A673 (cell line): ENCODE measurements around the gene KLHDC8B. TPM values are rescaled to one million over a fixed set of nuclear protein-coding genes. Genes with fewer than 3 reads are reported as not detected.
"Not testable (repeated sequence)": the region's sequence is repeated elsewhere in the genome, so short reads cannot be mapped to it uniquely, and the experiment has no call there.

Experiments
- BruUV-seq: library from RNA; stranded (reverse); fragments of 400-500 nt; replicated peaks from 2 replicates; lab custom pipeline; 2021; lab: Mats Ljungman, UMichigan
- CTCF ChIA-PET: fragments of 300-600 bp; sonication (Branson Sonifier 250); formaldehyde crosslinking; loops from one replicate; lab custom pipeline; 2022; ENCODE audit warnings: antibody characterized with exemption; lab: Charles Lee
- POLR2A ChIA-PET: fragments of 300-600 bp; sonication (Branson Sonifier 250); formaldehyde crosslinking; loops from one replicate; lab custom pipeline; 2022; ENCODE audit warnings: antibody characterized with exemption; ENCODE audit not compliant: low non-redundant PET; lab: Charles Lee
- DNase-seq: peaks from one replicate; pipeline ENCODE4 v3.0.0-alpha.2; 2015; ENCODE audit warnings: low spot score
- H3K27ac ChIP-seq: fragments of 200-600 bp; sonication (generic); 2 replicates; pipeline ENCODE4 v1.5.1; 2016; ENCODE audit warnings: mixed run types, low read depth, mild to moderate bottlenecking, mixed read lengths, antibody characterized with exemption, low read length; ENCODE audit not compliant: poor library complexity, severe bottlenecking
- H3K27me3 ChIP-seq: fragments of 200-600 bp; sonication (generic); replicated peaks from 2 replicates; pipeline ENCODE4 v1.6.1; 2017; ENCODE audit warnings: mixed run types, low read depth, mild to moderate bottlenecking, mixed read lengths, antibody characterized with exemption, low read length; ENCODE audit not compliant: insufficient read depth, poor library complexity
- H3K36me3 ChIP-seq: fragments of 200-600 bp; sonication (generic); 2 replicates; pipeline ENCODE4 v1.6.1; 2016; ENCODE audit warnings: mixed run types, mild to moderate bottlenecking, mixed read lengths, antibody characterized with exemption, low read length; ENCODE audit not compliant: insufficient read depth, poor library complexity, severe bottlenecking
- H3K4me1 ChIP-seq: fragments of 200-600 bp; sonication (generic); 2 replicates; pipeline ENCODE4 v1.6.1; 2017; ENCODE audit warnings: mixed run types, mild to moderate bottlenecking, mixed read lengths, antibody characterized with exemption, low read length; ENCODE audit not compliant: insufficient read depth, poor library complexity, severe bottlenecking
- H3K4me3 ChIP-seq: fragments of 200-600 bp; sonication (generic); 2 replicates; pipeline ENCODE4 v1.5.1; 2016; ENCODE audit warnings: low read depth, mixed run types, mild to moderate bottlenecking, mixed read lengths, low read length; ENCODE audit not compliant: poor library complexity, severe bottlenecking
- H3K9me3 ChIP-seq: fragments of 200-600 bp; sonication (generic); 2 replicates; pipeline ENCODE4 v1.6.1; 2016; ENCODE audit warnings: mixed run types, low read depth, mild to moderate bottlenecking, mixed read lengths, antibody characterized with exemption, low read length; ENCODE audit not compliant: poor library complexity, severe bottlenecking
- EZH2 ChIP-seq: fragments of 200-600 bp; sonication (generic); IDR thresholded peaks from 2 replicates; pipeline ENCODE4 v1.6.1; 2017; ENCODE audit warnings: borderline replicate concordance, low read depth, mild to moderate bottlenecking, mixed read lengths, antibody characterized with exemption, low read length; ENCODE audit not compliant: poor library complexity, severe bottlenecking
- intact Hi-C: fragments of 100-400 bp; cut with micrococcal nuclease; formaldehyde crosslinking; loops from one replicate; pipeline ENCODE4 v1.10.0; 2022; ENCODE audit not compliant: unreplicated experiment
- total RNA-seq: library from RNA; stranded (reverse); gene quantifications from 2 replicates; pipeline ENCODE4 v1.2.3, GENCODE V29; 2021
- TF ChIP-seq, protein P1 (sequence below): fragments of 300-800, 200-600 bp; sonication (generic); conservative IDR thresholded peaks from 2 replicates; pipeline ENCODE4 v1.5.1; 2017; ENCODE audit warnings: low read depth, mild to moderate bottlenecking, antibody characterized with exemption, low read length, moderate library complexity, mixed read lengths

KLHDC8B gene
- total RNA-seq, 1 experiment from 2014 or later = 5.1 TPM

DNA sequence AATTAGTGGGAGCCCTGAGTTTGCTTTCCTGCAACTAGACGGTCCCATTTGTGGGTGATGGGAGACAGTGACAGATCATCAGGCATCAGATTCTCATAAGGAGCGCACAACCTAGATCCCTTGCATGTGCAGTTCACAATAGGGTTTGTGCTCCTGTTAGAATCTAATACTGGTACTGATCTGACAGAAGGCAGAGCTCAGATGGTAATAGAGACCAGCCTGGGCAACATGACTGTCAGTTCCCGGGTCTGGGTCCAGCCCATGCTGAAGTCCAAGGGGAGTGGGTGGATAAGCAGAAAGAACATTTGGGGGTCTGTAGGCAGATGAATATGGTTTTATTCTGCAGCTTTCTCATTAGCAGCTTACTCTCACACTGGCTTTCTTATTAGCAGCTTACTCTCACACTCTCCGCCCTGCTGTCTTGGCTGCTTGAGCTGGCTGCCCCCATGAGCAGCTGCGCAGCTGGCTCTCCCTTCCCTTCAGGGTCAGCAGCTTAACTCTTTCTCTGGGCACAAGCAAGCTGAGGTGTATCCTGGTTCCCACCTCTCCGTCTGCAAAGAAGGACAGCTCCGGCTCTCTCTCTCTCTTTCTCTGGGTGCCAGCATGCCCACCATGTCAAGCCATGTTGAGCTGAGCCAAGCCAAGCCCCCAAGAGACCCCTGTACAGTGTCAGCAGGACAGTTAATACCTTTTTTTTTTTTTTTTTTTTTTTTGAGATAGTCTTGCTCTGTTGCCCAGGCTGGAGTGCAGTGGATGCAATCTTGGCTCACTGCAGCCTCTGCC lies 46.5 kb downstream of the KLHDC8B start:
- intact Hi-C loops = no loop called here
- no peaks in the 10 kb centered on the region for H3K36me3 ChIP-seq
- H3K27me3 ChIP-seq = no peaks in the 10 kb centered on the region
- no TSS peak for BruUV-seq
- DNase-seq = no peak
- H3K4me1 ChIP-seq = no peaks in the 10 kb centered on the region
- ChIA-PET POLR2A (no interaction called here), CTCF (no interaction called here)
- TF ChIP-seq, protein P1, sequence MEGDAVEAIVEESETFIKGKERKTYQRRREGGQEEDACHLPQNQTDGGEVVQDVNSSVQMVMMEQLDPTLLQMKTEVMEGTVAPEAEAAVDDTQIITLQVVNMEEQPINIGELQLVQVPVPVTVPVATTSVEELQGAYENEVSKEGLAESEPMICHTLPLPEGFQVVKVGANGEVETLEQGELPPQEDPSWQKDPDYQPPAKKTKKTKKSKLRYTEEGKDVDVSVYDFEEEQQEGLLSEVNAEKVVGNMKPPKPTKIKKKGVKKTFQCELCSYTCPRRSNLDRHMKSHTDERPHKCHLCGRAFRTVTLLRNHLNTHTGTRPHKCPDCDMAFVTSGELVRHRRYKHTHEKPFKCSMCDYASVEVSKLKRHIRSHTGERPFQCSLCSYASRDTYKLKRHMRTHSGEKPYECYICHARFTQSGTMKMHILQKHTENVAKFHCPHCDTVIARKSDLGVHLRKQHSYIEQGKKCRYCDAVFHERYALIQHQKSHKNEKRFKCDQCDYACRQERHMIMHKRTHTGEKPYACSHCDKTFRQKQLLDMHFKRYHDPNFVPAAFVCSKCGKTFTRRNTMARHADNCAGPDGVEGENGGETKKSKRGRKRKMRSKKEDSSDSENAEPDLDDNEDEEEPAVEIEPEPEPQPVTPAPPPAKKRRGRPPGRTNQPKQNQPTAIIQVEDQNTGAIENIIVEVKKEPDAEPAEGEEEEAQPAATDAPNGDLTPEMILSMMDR = no peak
- TF ChIP-seq EZH2 = no peak
- H3K27ac ChIP-seq = no peak overlapping the region
- no peaks in the 10 kb centered on the region for H3K9me3 ChIP-seq
- H3K4me3 ChIP-seq = no peak overlapping the region

DNA sequence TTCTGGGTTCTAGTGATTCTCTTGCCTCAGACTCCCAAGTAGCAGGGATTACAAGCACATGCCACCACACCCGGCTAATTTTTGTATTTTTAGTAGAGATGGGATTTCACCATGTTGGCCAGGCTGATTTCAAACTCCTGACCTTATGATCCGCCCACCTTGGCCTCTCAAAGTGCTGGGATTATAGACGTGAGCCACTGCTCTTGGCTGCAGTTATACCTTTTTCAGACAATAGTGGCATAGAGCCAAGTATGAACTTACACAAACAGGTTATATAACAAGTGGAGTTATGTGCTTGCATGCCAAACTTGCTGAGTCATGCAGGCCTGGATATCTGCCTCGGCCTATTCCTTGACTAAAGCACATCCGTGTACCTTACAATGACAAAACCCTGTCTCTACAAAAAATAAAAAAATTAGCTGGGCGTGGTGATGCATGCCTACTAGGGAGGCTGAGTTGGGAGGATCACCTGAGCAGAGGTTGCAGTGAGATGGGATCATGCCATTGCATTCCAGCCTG lies 47.1 kb downstream of the KLHDC8B start:
- H3K9me3 ChIP-seq, CTCF ChIA-PET, H3K4me3 ChIP-seq, intact Hi-C loops, BruUV-seq, H3K36me3 ChIP-seq, POLR2A ChIA-PET, H3K4me1 ChIP-seq, H3K27me3 ChIP-seq, H3K27ac ChIP-seq: not testable (repeated sequence)
- peak; percentile 4 for DNase-seq

DNA sequence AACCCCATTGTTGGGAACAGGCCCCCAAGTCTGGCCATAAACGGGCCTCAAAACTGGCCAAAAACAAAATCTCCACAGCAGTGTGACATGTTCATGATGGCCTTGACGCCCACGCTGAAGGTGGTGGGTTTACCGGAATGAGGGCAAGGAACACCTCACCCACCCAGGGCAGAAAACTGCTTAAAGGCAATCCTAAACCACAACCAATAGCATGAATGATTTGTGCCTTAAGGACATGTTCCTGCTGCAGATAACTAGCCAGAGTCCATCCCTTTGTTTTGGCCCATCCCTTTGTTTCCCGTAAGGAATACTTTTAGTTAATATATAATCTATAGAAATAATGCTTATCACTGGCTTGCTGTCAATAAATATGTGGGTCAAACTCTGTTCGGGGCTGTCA lies 47.7 kb downstream of the KLHDC8B start:
- no peaks in the 10 kb centered on the region for H3K4me1 ChIP-seq
- BruUV-seq = no TSS peak
- H3K4me3 ChIP-seq = no peak overlapping the region
- DNase-seq = no peak
- no peaks in the 10 kb centered on the region for H3K36me3 ChIP-seq
- POLR2A ChIA-PET = no interaction called here
- TF ChIP-seq EZH2 = no peak
- TF ChIP-seq, protein P1 = no peak
- intact Hi-C loops = no loop called here
- H3K9me3 ChIP-seq = no peaks in the 10 kb centered on the region
- no peak overlapping the region for H3K27ac ChIP-seq
- H3K27me3 ChIP-seq = no peaks in the 10 kb centered on the region
- CTCF ChIA-PET = no interaction called here

DNA sequence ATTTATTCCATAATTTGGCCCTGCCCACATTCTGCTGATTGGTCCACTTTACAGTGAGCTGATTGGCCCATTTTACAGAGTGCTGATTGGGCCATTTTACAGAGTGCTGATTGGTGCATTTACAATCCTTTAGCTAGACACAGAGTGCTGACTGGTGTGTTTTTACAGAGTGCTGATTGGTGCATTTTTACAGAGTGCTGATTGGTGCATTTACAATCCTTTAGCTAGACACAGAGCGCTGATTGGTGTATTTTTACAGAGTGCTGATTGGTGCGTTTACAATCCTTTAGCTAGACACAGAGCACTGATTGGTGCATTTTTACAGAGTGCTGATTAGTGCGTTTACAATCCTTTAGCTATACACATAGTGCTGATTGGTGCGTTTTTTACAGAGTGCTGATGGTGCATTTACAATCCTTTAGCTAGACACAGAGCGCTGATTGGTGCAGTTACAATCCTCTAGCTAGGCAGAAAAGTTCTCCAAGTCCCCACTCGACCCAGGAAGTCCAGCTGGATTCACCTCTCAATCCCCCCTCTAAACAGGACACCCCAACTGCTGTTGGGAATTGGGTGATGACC lies 49.7 kb downstream of the KLHDC8B start:
- POLR2A ChIA-PET, BruUV-seq, intact Hi-C loops: not testable (repeated sequence)

More for the DNA sequence above, 49.7 kb downstream of the KLHDC8B start:
- H3K4me3 ChIP-seq, H3K4me1 ChIP-seq, H3K9me3 ChIP-seq, H3K27ac ChIP-seq, H3K36me3 ChIP-seq, DNase-seq, H3K27me3 ChIP-seq, CTCF ChIA-PET: not testable (repeated sequence)
